ENCODE measurements around the gene HIP1R.

HIP1R gene

DNA sequence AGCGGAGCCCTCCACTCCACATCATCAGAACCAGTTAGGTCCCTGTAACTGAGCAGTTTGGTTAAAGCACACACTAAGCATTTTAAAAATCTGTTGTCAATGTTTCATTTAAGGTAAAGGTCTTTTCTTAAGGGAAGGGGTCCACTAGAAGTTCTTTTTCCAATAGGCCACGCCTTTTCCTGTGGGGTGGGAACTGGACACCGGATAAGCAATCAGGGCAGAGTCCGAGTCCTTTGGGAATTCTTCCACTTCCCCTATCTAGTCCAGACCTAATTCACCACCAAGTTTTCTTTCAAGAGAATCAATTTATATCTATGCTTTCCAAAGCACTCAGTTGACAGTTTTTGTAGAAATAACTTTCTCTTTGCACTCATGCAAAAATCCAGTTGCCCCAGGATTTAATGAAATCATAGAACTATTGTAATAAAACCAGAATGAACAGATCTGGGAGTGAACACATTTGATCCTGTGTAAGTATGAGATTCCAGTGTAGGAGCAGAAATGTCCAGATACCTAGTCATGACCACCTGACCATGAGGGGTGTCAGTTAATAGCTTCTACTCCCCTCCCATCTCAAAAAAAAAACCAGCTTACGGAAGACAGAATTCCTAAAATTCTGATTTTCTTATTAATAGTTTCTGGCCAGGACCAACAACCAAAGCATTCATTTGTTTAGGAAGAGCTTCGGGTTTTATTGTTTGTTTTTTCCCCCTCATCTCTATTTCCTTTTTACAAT, 49.0 kb downstream of the HIP1R start:
- H3K36me3 ChIP-seq: no peaks in the 10 kb centered on the region
- no peaks in the 10 kb centered on the region for H3K27me3 ChIP-seq
- TF ChIP-seq, protein P1, sequence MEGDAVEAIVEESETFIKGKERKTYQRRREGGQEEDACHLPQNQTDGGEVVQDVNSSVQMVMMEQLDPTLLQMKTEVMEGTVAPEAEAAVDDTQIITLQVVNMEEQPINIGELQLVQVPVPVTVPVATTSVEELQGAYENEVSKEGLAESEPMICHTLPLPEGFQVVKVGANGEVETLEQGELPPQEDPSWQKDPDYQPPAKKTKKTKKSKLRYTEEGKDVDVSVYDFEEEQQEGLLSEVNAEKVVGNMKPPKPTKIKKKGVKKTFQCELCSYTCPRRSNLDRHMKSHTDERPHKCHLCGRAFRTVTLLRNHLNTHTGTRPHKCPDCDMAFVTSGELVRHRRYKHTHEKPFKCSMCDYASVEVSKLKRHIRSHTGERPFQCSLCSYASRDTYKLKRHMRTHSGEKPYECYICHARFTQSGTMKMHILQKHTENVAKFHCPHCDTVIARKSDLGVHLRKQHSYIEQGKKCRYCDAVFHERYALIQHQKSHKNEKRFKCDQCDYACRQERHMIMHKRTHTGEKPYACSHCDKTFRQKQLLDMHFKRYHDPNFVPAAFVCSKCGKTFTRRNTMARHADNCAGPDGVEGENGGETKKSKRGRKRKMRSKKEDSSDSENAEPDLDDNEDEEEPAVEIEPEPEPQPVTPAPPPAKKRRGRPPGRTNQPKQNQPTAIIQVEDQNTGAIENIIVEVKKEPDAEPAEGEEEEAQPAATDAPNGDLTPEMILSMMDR (IDR thresholded peaks at IDR 0.05): no peak
- H3K4me1 ChIP-seq (ENCODE audit: control insufficient read depth in 1 of 2, insufficient read depth in 1 of 2, low read depth in 1 of 2, low read length in 1 of 2): peaks cover 91 to 96% of the 10 kb centered on the region in 2 experiments
- no peak overlapping the region for H3K4me3 ChIP-seq (ENCODE audit: low read depth in 1 of 2, low read length in 1 of 2)
- peak overlapping the region; percentile 66 for H3K27ac ChIP-seq
- H3K9me3 ChIP-seq: no peaks in the 10 kb centered on the region

DNA sequence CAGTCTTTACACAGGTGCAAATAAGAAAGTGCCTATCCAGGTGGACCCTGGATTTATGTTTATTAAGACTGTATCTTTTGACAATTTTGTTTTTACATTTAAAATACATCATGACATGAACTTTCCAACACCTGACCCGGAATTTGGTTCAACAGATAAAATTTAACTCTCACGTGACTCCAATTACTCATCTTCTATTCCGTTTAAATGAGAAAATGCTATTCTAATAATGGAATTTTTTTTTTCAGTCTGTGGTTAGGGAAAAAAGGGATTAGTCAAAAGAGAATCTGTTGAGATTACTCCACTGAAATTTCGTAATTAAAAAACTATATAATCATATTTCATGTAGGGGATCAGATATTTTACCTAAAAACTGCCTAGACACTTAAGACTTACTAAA, 49.6 kb downstream of the HIP1R start:
- H3K36me3 ChIP-seq: no peaks in the 10 kb centered on the region
- TF ChIP-seq, protein P1 (IDR thresholded peaks at IDR 0.05): no peak
- peaks cover 91 to 96% of the 10 kb centered on the region in 2 experiments for H3K4me1 ChIP-seq (ENCODE audit: control insufficient read depth in 1 of 2, insufficient read depth in 1 of 2, low read depth in 1 of 2, low read length in 1 of 2)
- no peaks in the 10 kb centered on the region for H3K9me3 ChIP-seq
- H3K27me3 ChIP-seq: no peaks in the 10 kb centered on the region
- no peak overlapping the region for H3K4me3 ChIP-seq (ENCODE audit: low read depth in 1 of 2, low read length in 1 of 2)
- no peak overlapping the region for H3K27ac ChIP-seq

DNA sequence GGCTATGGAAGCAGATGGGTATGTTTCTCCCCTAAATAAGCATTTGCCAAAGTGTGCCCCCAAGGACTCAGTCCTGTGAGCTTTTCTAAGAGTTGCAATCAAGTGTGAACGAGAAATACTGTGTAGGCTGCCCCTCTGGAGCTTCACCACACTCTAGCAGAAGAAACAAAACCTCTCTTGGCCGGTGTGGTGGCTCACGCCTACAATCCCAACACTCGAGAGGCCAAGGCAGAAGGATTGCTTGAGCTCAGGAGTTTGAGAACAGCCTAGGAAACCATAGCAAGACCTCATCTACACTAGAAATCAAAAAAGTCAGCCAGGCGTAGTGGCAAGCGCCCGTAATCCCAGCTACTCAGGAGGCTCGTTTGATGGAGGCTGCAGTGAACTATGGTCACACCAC, 50.9 kb downstream of the HIP1R start:
- Histone ChIP-seq H3K27ac (peak overlapping the region; percentile 98), H3K9me3 (no peaks in the 10 kb centered on the region), H3K27me3 (no peaks in the 10 kb centered on the region), H3K36me3 (no peaks in the 10 kb centered on the region), H3K4me1 (ENCODE audit: control insufficient read depth in 1 of 2, insufficient read depth in 1 of 2, low read depth in 1 of 2, low read length in 1 of 2) (peaks cover 91 to 95% of the 10 kb centered on the region in 2 experiments), H3K4me3 (ENCODE audit: low read depth in 1 of 2, low read length in 1 of 2) (peak overlapping the region; percentile 2 to 66)
- TF ChIP-seq, protein P1 (IDR thresholded peaks at IDR 0.05): no peak

DNA sequence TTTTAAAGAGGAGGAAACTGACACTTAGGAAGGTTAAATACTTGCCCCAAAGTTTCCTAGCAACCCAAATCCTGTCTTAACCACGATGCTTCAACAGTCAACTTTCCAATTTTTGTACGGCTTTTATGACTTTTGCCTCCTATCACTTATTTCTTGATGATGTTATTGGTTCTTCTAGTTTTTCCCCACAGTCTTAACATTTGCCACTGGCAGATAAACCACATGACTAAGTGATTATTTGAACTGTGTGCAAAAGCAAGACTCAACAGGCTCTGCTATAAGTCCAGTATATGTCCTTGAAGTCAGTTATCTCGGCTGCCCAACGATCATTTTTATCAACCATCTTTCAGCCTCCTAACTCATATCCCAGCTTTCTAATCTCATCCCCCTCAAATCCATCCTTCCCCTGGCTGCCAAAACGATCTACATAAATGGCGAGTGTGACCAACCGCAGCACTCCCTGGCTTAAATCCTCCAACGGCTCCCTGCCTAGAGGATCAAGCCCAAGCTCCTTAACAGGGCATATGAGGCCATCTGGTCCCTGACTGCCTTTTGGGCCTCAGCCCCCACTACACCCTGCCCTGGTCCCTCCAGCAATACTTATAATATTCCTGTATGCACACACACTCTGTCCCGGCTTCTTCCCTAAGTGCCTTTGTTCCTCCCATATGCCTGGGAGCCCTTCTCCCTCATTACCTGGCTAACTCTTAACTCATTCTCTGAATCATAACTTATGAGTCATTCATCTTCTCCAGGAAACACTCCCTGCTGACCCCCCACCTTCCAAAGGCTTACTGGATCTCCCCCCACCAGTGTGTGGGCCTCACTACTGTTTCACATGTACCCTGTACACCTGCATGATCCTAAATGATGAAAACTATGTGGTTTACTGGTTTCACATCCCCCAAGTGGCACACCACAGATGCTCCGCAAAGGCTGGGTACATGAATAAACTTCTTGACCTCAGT, 51.9 kb downstream of the HIP1R start:
- Histone ChIP-seq H3K27ac (peak overlapping the region; percentile 98), H3K4me1 (ENCODE audit: control insufficient read depth in 1 of 2, insufficient read depth in 1 of 2, low read depth in 1 of 2, low read length in 1 of 2) (peaks cover 93 to 95% of the 10 kb centered on the region in 2 experiments), H3K4me3 (ENCODE audit: low read depth in 1 of 2, low read length in 1 of 2) (peak overlapping the region; percentile 65 to 66), H3K36me3 (no peaks in the 10 kb centered on the region), H3K27me3 (no peaks in the 10 kb centered on the region), H3K9me3 (no peaks in the 10 kb centered on the region)
- TF ChIP-seq, protein P1 (IDR thresholded peaks at IDR 0.05): no peak

DNA sequence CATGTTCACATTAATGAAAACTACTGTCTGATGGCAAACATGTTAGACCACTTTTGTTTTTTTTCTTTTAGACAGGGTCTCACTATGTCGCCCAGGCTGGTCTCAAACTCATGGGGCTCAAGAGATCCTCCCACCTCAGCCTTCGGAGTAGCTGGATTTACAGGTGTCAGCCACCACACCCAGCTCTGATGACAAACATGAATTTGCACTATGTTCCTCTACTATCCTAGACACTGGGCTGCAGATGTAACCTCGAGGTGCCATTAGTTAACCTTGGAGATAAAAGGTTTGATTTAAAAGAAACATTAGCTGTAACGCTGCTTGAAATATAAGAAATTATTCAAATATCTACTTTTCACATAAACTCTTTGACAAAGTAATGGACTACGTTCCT, 52.6 kb downstream of the HIP1R start:
- peak overlapping the region; percentile 98 for H3K27ac ChIP-seq
- H3K4me3 ChIP-seq (ENCODE audit: low read depth in 1 of 2, low read length in 1 of 2): peak overlapping the region; percentile 65 to 66
- TF ChIP-seq, protein P1 (IDR thresholded peaks at IDR 0.05): no peak
- peaks cover 93 to 95% of the 10 kb centered on the region in 2 experiments for H3K4me1 ChIP-seq (ENCODE audit: control insufficient read depth in 1 of 2, insufficient read depth in 1 of 2, low read depth in 1 of 2, low read length in 1 of 2)
- H3K9me3 ChIP-seq: no peaks in the 10 kb centered on the region
- H3K36me3 ChIP-seq: no peaks in the 10 kb centered on the region
- H3K27me3 ChIP-seq: no peaks in the 10 kb centered on the region

Data from neutrophil (primary cell).